Body of pancreas (tissue), 4 donors: ENCODE results near the gene RNF149. TPM values are rescaled to one million over a fixed set of nuclear protein-coding genes. Genes with fewer than 3 reads are reported as not detected.
A peak's percentile ranks its signal among the peaks of the same experiment; 100 is the strongest.

Source experiments
- ATAC-seq: fragments of 150-250 bp; one replicate; pipeline ENCODE4 v1.9.1; 2016
- DNase-seq, 4 donors: peaks; one replicate each; pipeline ENCODE4 v3.0.0-alpha.2; 2019
- H3K27ac ChIP-seq, 4 donors: fragments of 200-600 bp; sonication (generic); 1 replicate in 3 of 4; 2 replicates in 1 of 4; pipeline versions ENCODE4 v1.5.1 to v1.6.1; 2016 to 2019; ENCODE audit warnings: mild to moderate bottlenecking in 1 of 4, mixed read lengths in 1 of 4, moderate library complexity in 1 of 4
- H3K27me3 ChIP-seq, 2 donors: fragments of 200-600 bp; sonication (generic); one replicate each; pipeline ENCODE4 v1.6.0; 2016; ENCODE audit warnings: mild to moderate bottlenecking in 1 of 2
- H3K36me3 ChIP-seq, 2 donors: fragments of 200-600 bp; sonication (generic); replicated peaks in 1 of 2; 2 replicates each; pipeline ENCODE4 v1.5.1; 2016; ENCODE audit warnings: low read depth in 2 of 2; ENCODE audit not compliant: insufficient read depth in 1 of 2
- H3K4me1 ChIP-seq: fragments of 200-600 bp; sonication (generic); one replicate; pipeline ENCODE4 v1.6.0; 2016
- H3K4me3 ChIP-seq, 2 donors: fragments of 200-600 bp; sonication (generic); 1 replicate in 1 of 2; 2 replicates in 1 of 2; pipeline ENCODE4 v1.5.1; 2016 to 2019
- H3K9me3 ChIP-seq, 3 donors: fragments of 200-600 bp; sonication (generic); 1 replicate in 2 of 3; 2 replicates in 1 of 3; pipeline ENCODE4 v1.5.1; 2016
- CTCF ChIP-seq, 7 experiments: fragments of 450-650 bp in 4 of 7; fragments of 200-600 bp in 3 of 7; sonication (generic) in 3 of 7; IDR thresholded peaks; one replicate each; pipeline ENCODE4 v1.5.1; 2016 to 2019; ENCODE audit warnings: antibody characterized with exemption in 7 of 7
- POLR2A ChIP-seq, 3 donors: fragments of 450-650 bp; IDR thresholded peaks; one replicate each; pipeline ENCODE4 v1.6.1; 2016; ENCODE audit warnings: antibody characterized with exemption in 3 of 3, mild to moderate bottlenecking in 2 of 3
- whole genome bisulfite sequencing, 2 donors: methylation state at CpG; one replicate each; pipeline ENCODE4 v1.1.5; 2017; 5-methylcytosine and 5-hydroxymethylcytosine counted together
- intact Hi-C: fragments of 100-400 bp; cut with DNase I; formaldehyde crosslinking; loops from one replicate; pipeline ENCODE4 v1.15.1; 2023
- total RNA-seq, 2 donors: library from RNA; depleted of rRNA; stranded (reverse); fragments of >200 nt; gene quantifications; one replicate each; pipeline ENCODE4 v1.1.0, GENCODE V29; 2016

RNF149 gene
- total RNA-seq, 2 donors from 2014 or later: 38.6 to 47.7 TPM

- ATAC-seq (no peak), DNase-seq (no peak)
- TF ChIP-seq CTCF (IDR thresholded peaks at IDR 0.05) (no peak), POLR2A (IDR thresholded peaks at IDR 0.05) (no peak)
- no peaks in the 10 kb centered on the region for H3K27me3 ChIP-seq
- intact Hi-C loops: no loop called here
- 77 to 88% methylated on average over 7 of the region's 7 CpGs for WGBS, 2 donors
- H3K27ac ChIP-seq: no peak overlapping the region
- H3K4me3 ChIP-seq: no peak overlapping the region
- no peaks in the 10 kb centered on the region for H3K9me3 ChIP-seq
- H3K36me3 ChIP-seq: no peaks in the 10 kb centered on the region
- H3K4me1 ChIP-seq: peaks cover 58% of the 10 kb centered on the region
Measured at GRCh38 chr2:101300836-101301235, 7.7 kb downstream of the RNF149 start.

DNA sequence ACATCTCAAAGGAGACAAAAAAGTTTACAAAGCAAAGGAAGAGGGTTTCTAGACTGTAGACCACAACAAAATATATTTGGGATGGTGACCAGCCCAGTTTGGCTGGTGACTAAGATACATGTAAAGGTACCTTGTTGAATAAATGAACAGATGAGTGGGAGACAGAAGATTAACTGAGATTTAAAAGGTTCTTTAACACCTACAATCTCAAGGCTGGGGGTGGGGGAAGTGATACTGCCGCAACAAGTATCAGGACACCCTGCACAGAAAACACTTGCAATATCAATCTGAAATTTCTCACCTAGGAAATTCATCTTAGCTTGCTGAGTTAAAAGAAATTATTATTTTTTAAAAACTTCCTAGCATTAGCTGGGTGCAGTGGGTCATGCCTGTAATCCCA is 8.3 kb downstream of the RNF149 start:
- Histone ChIP-seq H3K27me3 (no peaks in the 10 kb centered on the region), H3K36me3 (no peaks in the 10 kb centered on the region), H3K27ac (peak overlapping the region in 1 of 4 donors; percentile 10), H3K4me1 (peaks cover 54% of the 10 kb centered on the region), H3K4me3 (no peak overlapping the region), H3K9me3 (no peaks in the 10 kb centered on the region)
- no peak for ATAC-seq
- intact Hi-C loops: no loop called here
- DNase-seq: no peak
- WGBS, 2 donors: 75 to 80% methylated on average over 1 of the region's 1 CpG
- TF ChIP-seq POLR2A (IDR thresholded peaks at IDR 0.05) (no peak), CTCF (IDR thresholded peaks at IDR 0.05) (no peak)

DNA sequence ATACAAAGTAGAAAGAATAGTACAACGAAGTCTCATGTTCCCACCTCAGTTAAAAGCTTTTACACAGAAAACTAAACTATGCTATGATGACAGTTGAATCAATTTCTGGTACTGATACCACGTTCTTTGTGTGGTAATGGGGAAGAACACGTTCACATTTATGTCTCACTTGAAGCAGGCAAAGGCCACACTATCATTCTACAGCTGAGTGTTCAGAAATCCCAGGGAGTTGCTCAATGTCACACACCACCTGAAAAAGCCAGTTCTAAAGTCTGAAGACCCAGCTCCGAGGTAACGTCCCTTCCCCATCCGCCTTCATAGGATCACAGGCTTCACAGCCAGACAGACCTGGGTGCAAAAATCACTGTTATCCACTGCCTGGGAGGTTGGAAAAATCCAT is 8.9 kb downstream of the RNF149 start:
- ATAC-seq (no peak), DNase-seq (no peak)
- Histone ChIP-seq H3K36me3 (no peaks in the 10 kb centered on the region), H3K4me3 (no peak overlapping the region), H3K9me3 (no peaks in the 10 kb centered on the region), H3K27me3 (no peaks in the 10 kb centered on the region), H3K27ac (peak overlapping the region in 1 of 4 donors; percentile 10), H3K4me1 (peaks cover 49% of the 10 kb centered on the region)
- intact Hi-C loops: no loop called here
- 47 to 49% methylated on average over 6 of the region's 6 CpGs for WGBS, 2 donors
- TF ChIP-seq POLR2A (IDR thresholded peaks at IDR 0.05) (no peak), CTCF (IDR thresholded peaks at IDR 0.05) (no peak)

- DNase-seq (no peak), ATAC-seq (no peak)
- WGBS, 2 donors: 81 to 86% methylated on average over 2 of the region's 2 CpGs
- no peak overlapping the region for H3K4me3 ChIP-seq
- peaks cover 37% of the 10 kb centered on the region for H3K4me1 ChIP-seq
- no peak for TF ChIP-seq CTCF (IDR thresholded peaks at IDR 0.05)
- no peak for TF ChIP-seq POLR2A (IDR thresholded peaks at IDR 0.05)
- no peak overlapping the region for H3K27ac ChIP-seq
- intact Hi-C loops: no loop called here
- peaks cover 0 to 3% of the 10 kb centered on the region in 2 donors for H3K36me3 ChIP-seq
- no peaks in the 10 kb centered on the region for H3K9me3 ChIP-seq
- no peaks in the 10 kb centered on the region for H3K27me3 ChIP-seq
Measured at GRCh38 chr2:101297383-101297782, 11.1 kb downstream of the RNF149 start.

DNA sequence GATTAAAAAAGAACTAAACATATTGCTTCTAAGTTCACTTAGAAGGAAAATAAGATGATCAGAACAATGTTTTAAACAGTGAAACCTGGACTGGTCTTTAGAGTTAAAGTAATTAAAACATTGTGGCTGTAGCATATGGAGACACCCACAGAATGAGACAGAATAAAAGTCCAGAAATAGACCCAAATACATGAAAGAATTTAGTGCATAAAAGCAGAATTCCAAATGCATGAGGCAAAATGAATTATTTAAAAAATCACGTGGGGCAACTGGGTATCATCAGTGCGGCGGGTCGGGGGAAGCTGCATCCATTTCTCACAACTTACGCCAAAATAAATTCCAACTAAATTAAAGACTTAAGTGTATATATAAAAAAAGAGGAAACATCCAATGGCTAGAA is 12.1 kb downstream of the RNF149 start:
- intact Hi-C loops: no loop called here
- TF ChIP-seq CTCF (IDR thresholded peaks at IDR 0.05) (no peak), POLR2A (IDR thresholded peaks at IDR 0.05) (no peak)
- H3K27me3 ChIP-seq: no peaks in the 10 kb centered on the region
- peaks cover 28% of the 10 kb centered on the region for H3K4me1 ChIP-seq
- ATAC-seq (no peak), DNase-seq (no peak)
- H3K9me3 ChIP-seq: no peaks in the 10 kb centered on the region
- no peak overlapping the region for H3K4me3 ChIP-seq
- peaks cover 0 to 6% of the 10 kb centered on the region in 2 donors for H3K36me3 ChIP-seq
- H3K27ac ChIP-seq: no peak overlapping the region
- WGBS, 2 donors: 91 to 98% methylated on average over 5 of the region's 5 CpGs
